ENCODE results near the gene GABBR2. TPM values are rescaled to one million over a fixed set of nuclear protein-coding genes. Genes with fewer than 3 reads are reported as not detected.

GABBR2 gene
- polyA plus RNA-seq, 1 donor (not counting 4 experiments of a cell fraction or from before 2014, with no cell fraction given): 0.01 TPM

DNA sequence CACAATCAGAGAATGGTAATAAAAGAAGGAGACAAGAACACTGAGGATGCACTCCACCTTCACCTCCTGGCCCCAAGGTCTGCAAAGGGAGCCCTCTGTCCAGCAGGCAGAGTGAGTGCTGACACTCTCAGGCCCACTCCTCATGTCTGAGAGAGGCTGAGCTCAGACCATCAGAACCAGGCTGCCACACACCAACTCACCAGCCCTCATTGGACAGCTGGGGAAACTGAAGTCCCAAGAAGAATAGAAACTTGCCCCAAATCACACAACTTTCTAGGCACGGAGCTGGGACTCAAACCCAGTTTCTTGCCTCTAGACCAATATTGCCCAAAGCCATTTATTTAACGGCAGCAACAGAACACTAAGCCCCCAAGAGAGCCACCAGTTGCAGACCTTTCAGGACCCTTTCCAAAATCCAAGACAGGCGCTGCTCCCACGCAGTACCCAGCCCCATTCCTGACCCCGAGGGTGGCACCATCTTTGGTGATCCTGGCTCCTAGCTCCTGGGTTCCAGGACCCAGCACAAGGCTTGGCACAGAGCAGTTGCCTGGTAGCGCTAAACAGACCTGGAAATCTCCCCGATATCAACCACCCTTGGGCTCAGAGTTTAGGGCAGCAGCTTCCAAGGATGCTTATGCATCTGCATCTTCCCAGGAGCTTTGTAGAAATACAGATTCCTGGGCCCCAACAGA is 192.4 kb downstream of the GABBR2 start:
- dilution Hi-C loops (cut with MboI; ENCODE audit: extremely low pct_ligation_motif_present, low sequenced_read_pairs): no loop called here
- no peak for TF ChIP-seq EZH2 (IDR thresholded peaks at IDR 0.05; ENCODE audit: low read length)
- TF ChIP-seq, protein P1, sequence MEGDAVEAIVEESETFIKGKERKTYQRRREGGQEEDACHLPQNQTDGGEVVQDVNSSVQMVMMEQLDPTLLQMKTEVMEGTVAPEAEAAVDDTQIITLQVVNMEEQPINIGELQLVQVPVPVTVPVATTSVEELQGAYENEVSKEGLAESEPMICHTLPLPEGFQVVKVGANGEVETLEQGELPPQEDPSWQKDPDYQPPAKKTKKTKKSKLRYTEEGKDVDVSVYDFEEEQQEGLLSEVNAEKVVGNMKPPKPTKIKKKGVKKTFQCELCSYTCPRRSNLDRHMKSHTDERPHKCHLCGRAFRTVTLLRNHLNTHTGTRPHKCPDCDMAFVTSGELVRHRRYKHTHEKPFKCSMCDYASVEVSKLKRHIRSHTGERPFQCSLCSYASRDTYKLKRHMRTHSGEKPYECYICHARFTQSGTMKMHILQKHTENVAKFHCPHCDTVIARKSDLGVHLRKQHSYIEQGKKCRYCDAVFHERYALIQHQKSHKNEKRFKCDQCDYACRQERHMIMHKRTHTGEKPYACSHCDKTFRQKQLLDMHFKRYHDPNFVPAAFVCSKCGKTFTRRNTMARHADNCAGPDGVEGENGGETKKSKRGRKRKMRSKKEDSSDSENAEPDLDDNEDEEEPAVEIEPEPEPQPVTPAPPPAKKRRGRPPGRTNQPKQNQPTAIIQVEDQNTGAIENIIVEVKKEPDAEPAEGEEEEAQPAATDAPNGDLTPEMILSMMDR (optimal IDR thresholded peaks at IDR 0.05 in 1 of 3, IDR thresholded peaks at IDR 0.05 in 1 of 3, conservative IDR thresholded peaks at IDR 0.05 in 1 of 3; ENCODE audit: extremely low read depth in 1 of 3, insufficient read depth in 2 of 3, low read length in 3 of 3): no peak

DNA sequence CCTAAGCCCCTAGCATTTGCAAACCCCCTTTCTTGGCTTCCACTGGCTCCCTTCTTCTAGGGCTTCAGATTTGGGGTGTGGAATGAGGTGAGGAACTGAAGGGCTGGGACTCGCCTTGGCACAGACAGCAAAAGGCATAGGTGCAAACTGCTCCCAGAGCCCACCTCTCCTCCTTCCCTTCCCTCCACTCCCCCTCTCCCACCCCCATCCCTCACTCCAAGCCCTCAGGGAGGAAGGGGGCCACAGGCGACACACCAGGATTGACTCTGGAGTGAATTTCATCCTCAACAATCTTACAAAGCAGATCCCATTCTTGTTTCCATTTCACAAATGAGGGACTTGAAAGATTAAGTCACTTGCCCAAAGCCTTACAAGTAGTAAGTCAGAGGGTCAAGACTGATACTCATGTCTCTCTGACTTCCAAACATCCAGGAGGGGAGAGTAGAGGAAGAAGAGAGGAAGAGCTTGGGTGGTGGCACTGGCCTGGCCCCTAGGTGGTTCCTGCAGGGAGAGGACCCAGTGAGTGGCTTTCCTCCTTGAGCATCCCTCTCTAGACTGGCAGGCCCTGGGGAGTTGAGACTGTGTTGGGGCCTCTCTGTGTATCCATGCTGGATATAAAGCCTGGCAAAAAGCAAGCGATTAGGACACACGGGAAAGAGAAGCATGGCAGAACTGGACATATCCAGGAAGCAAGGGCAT is 193.1 kb downstream of the GABBR2 start:
- TF ChIP-seq, protein P1 (optimal IDR thresholded peaks at IDR 0.05 in 1 of 3, IDR thresholded peaks at IDR 0.05 in 1 of 3, conservative IDR thresholded peaks at IDR 0.05 in 1 of 3; ENCODE audit: extremely low read depth in 1 of 3, insufficient read depth in 2 of 3, low read length in 3 of 3): no peak
- TF ChIP-seq EZH2 (IDR thresholded peaks at IDR 0.05; ENCODE audit: low read length): no peak
- H3K9me1 ChIP-seq (ENCODE audit: control insufficient read depth, extremely low read depth, insufficient read depth, low read length): no peaks in the 10 kb centered on the region
- FAIRE-seq: no peak
- dilution Hi-C loops (cut with MboI; ENCODE audit: extremely low pct_ligation_motif_present, low sequenced_read_pairs): no loop called here
- DNase-seq (ENCODE audit: low read depth, low spot score): no peak
- no peaks in the 10 kb centered on the region for H4K20me1 ChIP-seq (ENCODE audit: control insufficient read depth, extremely low read depth, insufficient read depth, low read length)
- no peak overlapping the region for H2AFZ ChIP-seq (ENCODE audit: control insufficient read depth, low read length)
- no peak overlapping the region for H3K4me3 ChIP-seq (ENCODE audit: control insufficient read depth in 2 of 3, extremely low read depth in 1 of 3, insufficient read depth in 2 of 3, low read depth in 1 of 3, low read length in 3 of 3)
- no peak overlapping the region for H3K9ac ChIP-seq (ENCODE audit: control insufficient read depth, extremely low read depth, insufficient read depth, low read length)
- no peaks in the 10 kb centered on the region for H3K79me2 ChIP-seq (ENCODE audit: control insufficient read depth, insufficient read depth, low read length)
- H3K4me1 ChIP-seq (ENCODE audit: control insufficient read depth, extremely low read depth, insufficient read depth, low read length): no peaks in the 10 kb centered on the region
- H3K4me2 ChIP-seq (ENCODE audit: control insufficient read depth, extremely low read depth, insufficient read depth, low read depth, low read length): no peak overlapping the region
- no peaks in the 10 kb centered on the region for H3K36me3 ChIP-seq (ENCODE audit: control insufficient read depth in 2 of 2, extremely low read depth in 1 of 2, insufficient read depth in 2 of 2, low read length in 2 of 2)
- no peaks in the 10 kb centered on the region for H3K9me3 ChIP-seq (ENCODE audit: control insufficient read depth, low read depth, low read length)
- H3K27ac ChIP-seq (ENCODE audit: control insufficient read depth, insufficient read depth, low read length): no peak overlapping the region
- no peaks in the 10 kb centered on the region for H3K27me3 ChIP-seq (ENCODE audit: control insufficient read depth, extremely low read depth, insufficient read depth, low read length)

More for the DNA sequence above, 192.4 kb downstream of the GABBR2 start:
- DNase-seq (ENCODE audit: low read depth, low spot score) (no peak), FAIRE-seq (no peak)
- H3K4me3 ChIP-seq (ENCODE audit: control insufficient read depth in 2 of 3, extremely low read depth in 1 of 3, insufficient read depth in 2 of 3, low read depth in 1 of 3, low read length in 3 of 3): no peak overlapping the region
- H3K79me2 ChIP-seq (ENCODE audit: control insufficient read depth, insufficient read depth, low read length): no peaks in the 10 kb centered on the region
- H3K9ac ChIP-seq (ENCODE audit: control insufficient read depth, extremely low read depth, insufficient read depth, low read length): no peak overlapping the region
- no peaks in the 10 kb centered on the region for H3K27me3 ChIP-seq (ENCODE audit: control insufficient read depth, extremely low read depth, insufficient read depth, low read length)
- no peaks in the 10 kb centered on the region for H3K4me1 ChIP-seq (ENCODE audit: control insufficient read depth, extremely low read depth, insufficient read depth, low read length)
- no peaks in the 10 kb centered on the region for H4K20me1 ChIP-seq (ENCODE audit: control insufficient read depth, extremely low read depth, insufficient read depth, low read length)
- no peak overlapping the region for H2AFZ ChIP-seq (ENCODE audit: control insufficient read depth, low read length)
- H3K27ac ChIP-seq (ENCODE audit: control insufficient read depth, insufficient read depth, low read length): no peak overlapping the region
- H3K36me3 ChIP-seq (ENCODE audit: control insufficient read depth in 2 of 2, extremely low read depth in 1 of 2, insufficient read depth in 2 of 2, low read length in 2 of 2): no peaks in the 10 kb centered on the region
- no peaks in the 10 kb centered on the region for H3K9me1 ChIP-seq (ENCODE audit: control insufficient read depth, extremely low read depth, insufficient read depth, low read length)
- H3K4me2 ChIP-seq (ENCODE audit: control insufficient read depth, extremely low read depth, insufficient read depth, low read depth, low read length): no peak overlapping the region
- no peaks in the 10 kb centered on the region for H3K9me3 ChIP-seq (ENCODE audit: control insufficient read depth, low read depth, low read length)
